Measurements from ENCODE around the gene USH1C.

DNA sequence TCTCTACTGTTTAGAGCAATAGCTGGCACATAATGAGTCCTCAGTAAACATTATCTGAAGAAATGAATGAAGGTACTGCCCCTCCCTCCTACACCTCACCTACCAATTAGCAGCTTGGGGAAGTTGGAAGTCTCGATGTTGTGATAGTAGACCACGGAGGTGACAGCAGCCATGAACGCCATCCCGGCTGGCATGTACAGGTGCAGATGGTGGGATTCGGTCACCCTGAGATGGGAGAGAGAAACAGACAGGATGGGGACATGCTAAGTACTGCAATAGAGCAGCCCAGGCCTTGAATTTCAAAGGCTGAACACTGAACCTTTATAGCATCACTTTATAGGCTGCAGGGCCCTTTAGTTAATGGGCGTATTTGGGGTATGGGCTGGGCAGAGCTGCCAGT, 74.2 kb downstream of the USH1C start:
- no peak for TF ChIP-seq EP300 (IDR thresholded peaks at IDR 0.05)
- TF ChIP-seq, protein P1, sequence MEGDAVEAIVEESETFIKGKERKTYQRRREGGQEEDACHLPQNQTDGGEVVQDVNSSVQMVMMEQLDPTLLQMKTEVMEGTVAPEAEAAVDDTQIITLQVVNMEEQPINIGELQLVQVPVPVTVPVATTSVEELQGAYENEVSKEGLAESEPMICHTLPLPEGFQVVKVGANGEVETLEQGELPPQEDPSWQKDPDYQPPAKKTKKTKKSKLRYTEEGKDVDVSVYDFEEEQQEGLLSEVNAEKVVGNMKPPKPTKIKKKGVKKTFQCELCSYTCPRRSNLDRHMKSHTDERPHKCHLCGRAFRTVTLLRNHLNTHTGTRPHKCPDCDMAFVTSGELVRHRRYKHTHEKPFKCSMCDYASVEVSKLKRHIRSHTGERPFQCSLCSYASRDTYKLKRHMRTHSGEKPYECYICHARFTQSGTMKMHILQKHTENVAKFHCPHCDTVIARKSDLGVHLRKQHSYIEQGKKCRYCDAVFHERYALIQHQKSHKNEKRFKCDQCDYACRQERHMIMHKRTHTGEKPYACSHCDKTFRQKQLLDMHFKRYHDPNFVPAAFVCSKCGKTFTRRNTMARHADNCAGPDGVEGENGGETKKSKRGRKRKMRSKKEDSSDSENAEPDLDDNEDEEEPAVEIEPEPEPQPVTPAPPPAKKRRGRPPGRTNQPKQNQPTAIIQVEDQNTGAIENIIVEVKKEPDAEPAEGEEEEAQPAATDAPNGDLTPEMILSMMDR (IDR thresholded peaks at IDR 0.05): no peak
- no peak for TF ChIP-seq POLR2A (IDR thresholded peaks at IDR 0.05)

All from tibial nerve (tissue), 4 donors.